HG03025 (cell line): ENCODE data around the gene NAV3.
A peak's percentile ranks its signal among the peaks of the same experiment; 100 is the strongest.

Experiments
- ATAC-seq: cut with Tn5 transposase; IDR thresholded peaks from one replicate; pipeline ENCODE4 v1.9.1; 2021; ENCODE audit warnings: mild to moderate bottlenecking, moderate library complexity; ENCODE audit not compliant: unreplicated experiment, low FRiP score

The NAV3 gene

DNA sequence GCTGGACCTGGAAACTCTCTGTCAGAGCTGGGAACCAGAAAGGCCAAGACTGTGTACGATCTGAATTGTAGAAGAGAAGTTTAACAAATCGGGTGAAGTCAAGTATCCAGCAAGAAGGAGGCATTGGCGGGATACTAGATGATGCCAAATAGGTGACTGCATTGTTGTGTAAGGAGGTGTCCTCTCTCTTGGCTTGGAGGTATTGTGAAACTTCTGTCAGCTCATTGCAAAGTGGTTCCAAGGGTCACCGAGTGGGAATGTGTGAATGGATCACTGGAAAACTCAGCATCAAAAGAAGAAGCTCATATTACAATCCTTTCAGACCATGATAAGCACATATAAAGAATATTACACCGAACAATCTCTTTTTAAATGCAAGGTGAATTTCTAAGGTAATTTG lies 11.7 kb downstream of the NAV3 start:
- no peak for ATAC-seq

DNA sequence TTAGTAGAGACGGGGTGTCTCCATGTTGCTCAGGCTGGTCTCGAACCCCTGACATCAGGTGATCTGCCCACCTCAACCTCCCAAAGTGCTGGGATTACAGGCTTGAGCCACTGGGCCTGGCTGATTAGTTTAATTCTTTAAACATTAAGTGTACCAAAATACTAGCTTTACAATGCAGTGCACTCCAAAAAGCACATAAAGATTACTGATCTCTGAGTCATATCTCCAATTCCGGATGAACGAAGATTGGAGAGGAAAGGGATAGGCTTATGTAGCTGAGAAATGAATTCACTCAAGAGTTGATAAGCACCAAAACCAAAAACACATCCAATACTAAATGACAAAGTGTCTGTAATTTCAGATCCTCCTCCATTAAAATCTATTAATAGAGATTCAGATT lies 15.1 kb downstream of the NAV3 start:
- ATAC-seq, result no peak

DNA sequence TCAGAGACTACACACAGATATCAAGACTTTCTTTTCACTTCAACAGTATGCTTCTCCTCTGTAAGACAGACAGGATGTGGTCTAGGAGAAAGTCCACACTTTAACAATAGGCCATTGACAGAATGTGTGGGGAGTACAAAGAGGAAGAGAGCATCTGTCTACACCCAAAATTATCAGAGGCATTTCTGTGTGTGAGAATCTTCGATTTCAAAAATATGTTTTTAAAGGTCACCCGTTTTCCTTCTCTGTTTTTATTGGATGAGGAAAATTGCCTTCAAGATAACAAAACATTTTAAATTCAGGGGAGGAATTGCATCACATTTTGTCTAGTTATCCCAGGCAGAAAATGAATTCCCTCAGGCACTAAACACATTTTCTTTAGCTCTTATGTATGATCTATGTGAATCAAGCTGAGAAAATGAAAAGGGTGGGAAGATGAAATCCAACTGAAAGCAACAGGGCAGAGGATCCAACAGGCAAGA lies 16.4 kb downstream of the NAV3 start:
- ATAC-seq, result peak; percentile 99

DNA sequence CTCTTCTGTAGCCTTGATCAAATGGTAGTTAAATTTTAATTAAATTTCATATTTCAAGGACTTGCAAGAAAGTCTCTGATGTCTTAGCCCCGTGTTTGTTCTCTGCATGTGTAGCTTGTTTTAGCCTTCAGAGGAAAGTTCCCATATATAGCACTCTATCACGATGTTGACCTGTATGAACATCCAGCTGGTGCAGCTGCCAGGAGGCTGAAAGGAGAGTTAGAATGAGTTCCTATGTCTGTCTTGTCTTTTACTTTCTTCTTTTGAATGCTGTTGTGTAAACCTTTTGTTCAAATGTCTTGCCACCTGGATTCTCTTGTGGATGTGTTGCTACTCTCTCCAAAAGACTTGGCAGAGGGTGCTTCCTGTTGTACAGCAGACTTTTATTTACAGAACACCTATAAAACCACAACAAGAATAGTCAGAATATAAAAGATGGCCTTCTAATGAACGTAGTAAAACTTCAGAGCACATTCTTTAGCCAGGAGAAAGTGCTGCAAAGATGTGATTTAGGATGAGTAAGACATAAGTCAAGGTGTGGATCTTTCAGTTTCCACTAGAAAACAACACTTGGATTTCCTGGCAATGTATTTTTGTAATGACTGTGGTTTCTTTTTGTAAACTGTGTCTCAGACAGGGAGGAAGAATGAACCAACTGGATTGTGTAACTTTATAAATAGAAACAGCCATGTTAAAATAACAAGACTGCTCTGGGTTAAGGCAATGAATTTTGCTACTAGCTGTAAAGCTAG lies 17.2 kb downstream of the NAV3 start:
- ATAC-seq, result peak; percentile 44

DNA sequence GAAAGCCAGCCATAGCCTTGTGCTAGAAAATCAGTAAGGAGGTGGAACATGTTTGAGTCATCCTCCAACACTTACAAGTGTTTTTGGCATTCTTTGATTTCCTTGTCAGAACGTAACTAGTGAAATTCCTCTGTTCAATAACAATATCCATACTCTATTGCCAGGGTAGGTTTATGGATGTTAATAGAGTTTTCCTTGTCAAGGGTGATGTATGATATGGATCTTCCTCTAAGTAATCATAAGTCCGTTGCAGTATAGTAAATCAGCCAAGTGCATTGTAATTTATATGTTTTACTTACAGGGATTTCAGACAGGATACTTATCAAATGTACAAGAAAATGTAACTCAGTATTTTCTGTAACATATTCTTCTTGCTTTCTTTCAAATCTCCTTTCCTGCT lies 19.4 kb downstream of the NAV3 start:
- no peak for ATAC-seq

DNA sequence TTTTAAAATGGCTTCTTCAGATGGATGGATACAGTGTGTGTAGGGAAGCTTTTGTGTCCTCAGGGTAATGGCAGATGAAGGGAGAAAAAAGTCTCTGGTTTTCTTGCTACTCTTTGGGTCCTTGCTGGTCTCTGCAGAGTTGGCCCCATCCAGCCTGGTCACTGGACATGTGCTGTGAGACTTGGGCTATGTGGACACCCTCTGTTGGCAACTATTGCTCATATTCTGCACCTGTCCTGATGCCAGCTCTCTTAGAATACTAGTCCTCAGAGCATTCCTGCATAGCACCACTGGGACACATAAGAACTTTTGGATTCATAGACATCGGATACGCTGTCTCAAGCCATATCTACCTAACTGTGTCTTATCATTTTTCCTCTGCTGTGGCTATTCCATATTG lies 20.0 kb downstream of the NAV3 start:
- ATAC-seq, result no peak

DNA sequence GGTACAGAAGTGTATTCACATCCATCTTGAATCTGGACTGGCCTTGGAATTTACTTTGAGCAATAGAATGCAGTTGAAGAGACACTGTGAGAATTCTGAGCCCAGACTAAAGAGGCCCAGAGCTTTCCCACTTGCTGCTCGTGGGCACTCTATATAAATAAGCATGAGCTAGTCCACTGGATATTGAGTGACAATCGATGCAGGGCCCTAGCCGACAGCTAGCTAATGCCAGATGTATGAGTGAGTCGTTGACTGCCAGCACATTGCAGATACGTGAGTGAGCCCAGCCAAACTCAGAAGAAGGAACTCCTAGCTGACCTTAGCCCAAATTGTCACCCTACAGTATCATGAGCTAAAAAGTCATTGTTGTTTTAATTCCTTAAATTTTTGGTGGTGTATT lies 24.9 kb downstream of the NAV3 start:
- no peak for ATAC-seq

DNA sequence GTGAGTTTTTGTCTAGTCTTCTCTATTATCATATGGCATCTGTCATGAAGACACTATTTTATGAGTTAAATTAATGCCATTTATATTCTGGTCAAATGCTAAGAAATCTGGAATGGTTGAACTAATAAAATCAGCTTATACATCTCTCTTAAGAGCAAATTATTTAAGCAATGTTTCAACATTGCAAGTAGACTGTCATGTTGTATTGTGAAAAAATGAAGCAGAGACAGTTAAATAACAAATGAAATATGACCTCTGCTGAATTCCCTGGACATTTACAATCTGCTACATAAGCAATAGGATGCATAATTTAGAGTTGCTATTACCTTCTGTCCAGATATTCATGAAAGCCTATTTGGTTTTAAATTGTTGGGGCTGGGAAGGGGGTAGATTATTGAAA lies 30.6 kb downstream of the NAV3 start:
- no peak for ATAC-seq

DNA sequence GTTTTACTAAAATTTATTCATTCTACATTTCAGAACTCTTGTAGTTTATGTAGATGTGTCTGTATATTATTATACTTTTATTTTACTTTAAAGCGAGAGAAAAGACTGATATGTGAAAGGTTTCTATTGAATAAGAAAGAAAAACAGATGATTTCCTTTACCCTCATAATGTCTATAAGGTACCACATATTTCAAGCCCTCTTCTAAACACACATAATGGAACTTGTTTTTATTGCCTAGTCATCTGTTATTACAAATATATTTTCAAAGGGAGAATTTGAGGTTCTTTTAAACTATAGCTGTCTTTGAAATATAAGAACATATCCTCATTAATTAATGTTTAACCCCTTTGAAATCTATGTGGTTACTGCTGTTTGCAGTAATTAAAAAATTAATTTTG lies 34.5 kb downstream of the NAV3 start:
- no peak for ATAC-seq

DNA sequence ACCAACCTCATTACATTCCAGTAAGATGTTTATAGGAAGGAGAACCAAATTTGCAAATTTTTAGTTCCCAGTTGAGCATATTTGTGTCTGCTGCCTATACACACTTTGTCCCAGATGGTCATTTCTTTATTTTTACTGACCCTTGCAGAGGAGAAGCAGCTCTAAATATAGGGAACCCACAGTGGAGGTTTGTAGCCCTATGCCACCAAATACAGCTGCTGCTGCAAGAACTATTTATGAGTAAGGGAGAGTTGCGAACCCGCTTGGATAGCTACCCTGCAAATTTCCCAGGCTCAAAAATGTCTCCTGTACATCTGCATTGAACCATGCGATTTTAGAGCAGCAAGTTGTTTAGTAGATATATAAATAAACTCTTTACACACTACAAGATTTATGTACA lies 48.2 kb downstream of the NAV3 start:
- ATAC-seq, result no peak

DNA sequence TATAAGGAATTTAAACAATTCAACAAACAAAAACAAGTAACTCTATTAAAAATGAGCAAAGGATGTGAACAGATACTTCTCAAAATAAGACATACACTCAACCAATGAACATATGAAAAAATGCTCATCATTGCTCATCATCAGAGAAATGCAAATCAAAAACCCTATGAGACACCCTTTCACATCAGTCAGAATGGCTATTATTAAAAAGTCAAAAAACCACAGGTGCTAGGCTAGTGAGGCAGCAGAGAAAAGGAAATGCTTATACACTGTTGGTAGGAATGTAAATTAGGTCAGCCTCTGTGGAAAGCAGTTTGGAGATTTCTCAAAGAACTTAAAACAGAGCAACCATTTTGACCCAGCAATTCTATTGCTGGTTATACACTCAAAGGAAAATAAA lies 52.0 kb downstream of the NAV3 start:
- ATAC-seq, result no peak

DNA sequence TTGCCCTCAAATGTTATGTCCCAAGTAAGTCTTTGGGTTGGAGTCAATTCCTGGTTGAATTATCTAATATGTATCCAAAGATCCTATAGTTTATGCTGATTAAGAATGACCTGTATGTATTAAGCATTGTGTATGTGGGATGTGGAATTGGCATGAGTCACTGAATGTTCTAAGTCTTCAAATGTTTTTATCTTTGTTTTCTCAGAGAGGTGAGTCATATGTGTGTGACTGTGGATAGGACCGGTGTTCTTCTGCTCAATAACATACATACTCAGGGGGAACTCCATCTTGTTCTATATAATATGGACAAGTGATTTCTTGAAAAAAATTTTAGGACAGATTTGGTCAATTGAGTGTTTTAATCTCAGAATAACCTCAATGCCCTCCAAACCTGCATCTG lies 57.9 kb downstream of the NAV3 start:
- no peak for ATAC-seq

DNA sequence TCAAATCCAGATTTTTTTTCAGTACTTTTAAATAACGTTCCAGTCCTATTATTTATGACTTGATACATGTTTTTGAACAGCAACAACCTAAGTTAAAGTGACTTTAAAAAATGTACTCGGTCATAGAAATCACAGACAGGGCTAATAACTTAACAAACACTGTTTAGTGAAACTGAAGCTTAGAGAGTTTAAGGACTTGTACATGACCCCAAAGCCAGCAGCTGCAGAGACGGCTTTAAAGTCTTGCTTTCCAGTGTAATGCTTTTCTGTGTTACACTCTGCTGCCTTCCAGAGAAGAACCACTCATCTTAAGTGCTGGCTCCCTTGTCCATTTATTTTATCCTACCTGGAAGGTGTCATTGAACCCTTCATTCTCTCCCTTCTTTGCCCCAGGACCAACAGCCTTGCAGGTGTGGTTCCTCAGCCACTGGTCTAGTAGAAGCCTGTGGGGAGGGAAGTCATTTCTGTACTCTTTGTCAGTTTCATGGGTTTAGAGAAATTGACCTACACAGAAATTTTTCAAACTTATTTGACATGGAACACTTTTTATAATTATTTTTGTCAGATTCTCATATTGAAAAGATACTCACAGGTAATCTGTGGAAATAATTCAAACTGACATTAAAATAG lies 60.9 kb downstream of the NAV3 start:
- no peak for ATAC-seq

DNA sequence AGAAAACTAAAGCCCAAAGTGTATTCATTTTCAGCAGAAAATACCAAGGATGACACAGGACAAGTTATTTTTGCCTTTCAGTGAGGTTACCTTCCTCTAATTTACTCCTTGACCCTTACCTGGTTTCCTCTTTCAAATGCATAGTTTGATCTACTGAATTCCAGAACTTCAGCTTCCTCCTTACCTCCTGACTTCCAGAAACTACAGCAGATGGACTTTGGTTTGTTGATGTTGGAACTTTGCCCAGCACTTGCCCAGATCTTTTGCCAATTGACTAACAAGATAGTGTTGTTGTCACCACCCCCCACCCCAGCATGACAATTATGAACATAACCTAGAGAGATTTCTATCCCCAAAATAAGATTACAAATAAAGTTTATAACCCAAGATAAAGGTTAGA lies 63.2 kb downstream of the NAV3 start:
- ATAC-seq, result no peak

DNA sequence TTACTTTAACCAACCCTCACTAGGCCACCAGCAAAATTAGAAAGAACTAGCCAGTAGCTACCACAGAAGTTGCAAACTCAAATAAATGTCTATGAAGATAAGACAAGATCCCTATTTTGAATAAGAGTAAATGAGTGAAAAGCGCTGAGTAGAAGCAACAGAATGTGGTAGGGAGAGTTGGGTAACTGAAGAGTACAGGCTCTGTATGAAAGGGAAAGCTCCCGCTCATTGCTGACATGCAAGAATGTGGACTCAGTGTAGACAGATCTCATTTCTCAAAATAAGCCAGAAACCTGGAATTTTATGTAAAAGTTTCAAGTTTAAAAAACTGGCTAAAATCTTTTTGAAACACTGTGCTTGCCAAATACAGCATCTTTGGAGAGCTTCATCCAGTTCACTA lies 63.9 kb downstream of the NAV3 start:
- no peak for ATAC-seq

DNA sequence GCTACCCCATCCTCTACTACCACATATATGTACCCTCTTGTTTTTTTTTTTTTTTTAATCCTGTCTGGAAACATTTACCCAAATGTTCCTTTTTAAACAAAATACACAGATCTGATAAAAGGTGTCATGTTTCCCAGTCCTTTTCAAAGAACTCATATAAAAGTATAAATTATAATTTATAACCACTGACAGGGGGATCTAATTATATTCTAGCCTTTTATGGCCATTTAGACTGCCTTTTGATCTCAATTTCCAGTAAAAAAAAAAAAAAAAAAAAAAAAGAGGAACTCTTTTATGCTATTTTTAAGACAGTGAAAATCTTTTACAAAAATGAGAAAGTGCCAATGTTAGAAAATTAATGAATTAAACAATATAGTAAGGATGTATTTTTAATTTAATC lies 65.0 kb downstream of the NAV3 start:
- ATAC-seq, result no peak

DNA sequence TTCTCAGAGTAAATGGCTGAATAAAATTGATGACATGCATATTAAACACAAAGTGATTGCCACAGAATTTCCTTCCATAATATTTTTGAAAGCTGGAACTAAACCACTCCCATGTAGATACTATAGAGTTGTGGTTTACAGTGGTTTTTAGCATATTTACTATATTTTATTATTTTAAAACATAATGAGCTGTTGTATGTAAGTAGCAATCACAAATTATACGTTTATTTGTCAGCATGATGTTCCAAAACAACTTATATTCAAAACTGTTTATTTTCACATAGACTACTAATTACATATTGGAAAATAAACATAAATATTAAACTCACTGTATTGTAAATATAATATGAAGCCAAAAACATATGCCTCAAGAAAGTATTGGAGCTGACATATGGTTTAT lies 77.2 kb downstream of the NAV3 start:
- ATAC-seq, result no peak

DNA sequence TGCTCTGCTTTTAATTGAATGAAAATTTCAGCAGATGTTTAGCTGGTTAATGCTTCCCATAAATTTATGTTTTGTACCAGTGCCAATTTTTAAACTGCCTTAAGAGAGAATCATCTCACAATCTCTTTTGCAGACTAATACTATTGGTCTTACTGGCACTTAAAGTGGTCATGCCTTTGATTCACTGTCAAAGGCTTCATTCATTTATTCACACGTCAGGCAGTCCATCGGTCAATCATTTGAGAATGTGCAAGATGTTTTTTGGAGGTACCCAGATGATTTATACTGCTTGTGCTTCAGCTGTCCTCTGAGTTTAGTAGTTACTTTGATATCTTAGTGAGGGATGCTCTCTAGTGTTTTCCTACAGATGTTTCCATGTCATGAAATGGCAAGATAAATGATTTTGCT lies 83.4 kb downstream of the NAV3 start:
- ATAC-seq, result no peak

DNA sequence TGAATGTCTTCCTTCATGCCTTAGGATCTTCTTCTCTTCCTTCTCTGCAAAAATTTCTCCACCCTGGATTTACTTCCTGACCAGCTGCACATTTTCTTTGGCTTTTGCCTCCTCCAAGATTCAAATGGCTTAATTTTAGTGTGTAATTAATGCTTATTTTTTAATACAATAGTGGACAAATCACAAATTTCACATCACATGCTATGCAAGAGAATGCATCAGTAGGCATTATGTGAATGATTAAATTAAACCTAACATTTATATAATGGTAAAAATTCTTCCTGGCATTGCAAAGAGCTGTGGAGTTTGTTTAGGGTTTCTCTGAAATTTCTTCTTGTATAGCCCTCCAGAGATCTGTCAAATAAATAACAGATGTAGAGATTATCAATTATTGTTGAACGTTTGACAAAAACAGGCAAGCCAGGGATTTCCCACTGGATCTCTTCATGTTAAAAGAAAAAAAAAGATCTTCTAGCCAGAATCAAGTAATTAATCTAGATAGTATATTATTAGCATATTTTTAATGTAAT lies 84.4 kb downstream of the NAV3 start:
- no peak for ATAC-seq

DNA sequence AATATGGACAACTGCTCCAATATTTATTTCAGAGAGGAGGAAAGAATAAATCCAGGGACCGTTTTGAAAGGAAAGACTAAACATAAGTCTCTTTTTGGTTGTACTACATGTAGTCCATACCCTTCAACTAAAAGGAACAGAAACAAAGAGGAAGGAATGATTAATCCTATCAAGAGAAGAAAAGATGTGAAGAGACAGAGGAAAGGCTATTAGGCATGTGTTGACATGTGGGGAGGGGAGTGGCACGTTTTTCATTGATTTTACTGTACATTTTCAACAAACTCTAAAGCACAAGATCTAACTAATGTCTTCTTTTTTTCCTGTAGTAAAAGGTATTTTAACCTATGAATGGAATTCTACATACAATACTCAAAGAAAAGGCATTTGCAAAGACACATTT lies 85.6 kb downstream of the NAV3 start:
- no peak for ATAC-seq

DNA sequence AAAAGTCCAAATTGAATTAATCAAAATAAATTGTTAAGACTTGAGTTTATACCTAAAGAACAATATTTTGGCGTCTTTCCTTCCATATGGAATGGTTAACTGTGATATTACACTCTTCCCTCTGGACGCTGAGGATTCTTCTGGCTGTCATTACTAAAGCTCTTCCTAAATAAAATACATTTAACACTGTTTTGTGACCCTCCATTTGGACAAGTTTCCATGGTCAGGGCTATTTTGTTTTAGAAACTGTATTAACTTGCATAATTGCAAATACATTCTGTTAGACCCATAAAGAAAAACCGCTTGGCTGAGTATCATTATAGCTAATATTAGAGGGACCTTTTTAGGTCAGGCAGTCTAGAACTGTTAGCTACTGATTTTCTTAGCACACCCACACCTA lies 87.4 kb downstream of the NAV3 start:
- no peak for ATAC-seq

DNA sequence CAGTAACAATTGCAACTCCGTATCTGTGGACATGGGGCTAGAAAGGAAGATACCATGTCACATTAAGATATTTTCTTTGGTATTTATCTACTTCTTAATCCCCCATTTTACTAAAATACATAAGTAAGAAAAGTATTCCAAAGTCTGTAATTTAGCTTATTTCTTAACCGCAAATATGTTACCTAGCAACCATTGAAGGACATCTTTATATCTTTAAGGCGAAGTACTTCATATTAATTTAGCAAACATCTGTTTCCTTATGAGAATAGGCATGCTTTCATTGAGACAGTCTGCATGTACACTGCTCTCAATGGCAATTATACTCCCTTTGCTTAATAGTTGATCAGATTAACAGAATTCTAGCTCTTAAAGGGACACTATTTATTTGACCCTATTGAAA lies 88.8 kb downstream of the NAV3 start:
- no peak for ATAC-seq
